Measurements from ENCODE around the gene EMP2.

The EMP2 gene

DNA sequence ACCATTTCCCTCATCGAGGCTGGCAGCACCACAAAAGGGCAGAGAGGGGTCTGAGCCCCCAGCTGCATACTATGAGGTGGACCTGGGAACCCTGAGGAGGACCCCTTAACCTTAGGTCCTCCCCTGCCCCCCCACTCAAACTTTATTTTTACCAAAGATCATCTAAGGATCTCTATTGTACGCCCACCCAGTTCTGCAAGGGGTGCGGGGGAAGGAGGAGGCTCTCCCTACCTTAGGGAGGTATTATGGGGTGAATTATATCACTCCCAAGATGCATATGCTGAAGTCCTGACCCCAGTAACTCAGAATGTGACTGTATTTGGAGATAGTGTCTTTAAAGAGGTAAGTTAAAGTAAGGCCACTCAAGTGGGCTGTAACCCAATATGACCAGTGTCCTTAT is 26.8 kb upstream of the EMP2 start:
- Histone ChIP-seq H3K27me3 (ENCODE audit: low read depth, low read length) (no peaks in the 10 kb centered on the region), H3K36me3 (ENCODE audit: control insufficient read depth in 1 of 2, insufficient read depth in 2 of 2, low read length in 2 of 2) (no peaks in the 10 kb centered on the region), H3K27ac (ENCODE audit: low read length) (no peak overlapping the region), H3K4me3 (ENCODE audit: low read depth in 1 of 2, low read length in 2 of 2) (no peak overlapping the region), H3K9me3 (ENCODE audit: control insufficient read depth in 1 of 2, low read length in 2 of 2) (no peaks in the 10 kb centered on the region), H3K4me1 (ENCODE audit: control insufficient read depth in 1 of 2, insufficient read depth in 2 of 2, low read length in 2 of 2) (peaks cover 0 to 8% of the 10 kb centered on the region in 2 donors)

DNA sequence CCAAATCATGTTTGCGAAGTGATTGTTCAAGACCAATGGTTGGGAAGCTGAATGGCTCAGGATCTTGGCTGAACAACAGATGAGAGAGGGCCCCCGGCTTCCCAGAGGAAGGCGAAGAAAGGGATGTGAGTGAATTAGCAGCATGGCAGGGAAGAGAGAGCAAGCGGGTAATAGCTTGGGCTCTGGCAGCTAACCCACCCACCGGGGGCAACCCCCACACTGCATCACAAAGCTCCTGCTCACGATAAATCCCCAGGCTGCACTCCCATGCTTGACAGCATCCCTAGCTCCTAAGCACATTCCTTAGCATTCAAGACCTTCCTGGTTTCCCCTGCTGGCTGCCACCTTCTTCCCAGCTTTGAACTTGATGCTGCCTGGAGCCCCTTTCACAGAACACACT is 26.2 kb upstream of the EMP2 start:
- Histone ChIP-seq H3K27ac (ENCODE audit: low read length) (no peak overlapping the region), H3K36me3 (ENCODE audit: control insufficient read depth in 1 of 2, insufficient read depth in 2 of 2, low read length in 2 of 2) (no peaks in the 10 kb centered on the region), H3K4me1 (ENCODE audit: control insufficient read depth in 1 of 2, insufficient read depth in 2 of 2, low read length in 2 of 2) (peaks cover 1 to 13% of the 10 kb centered on the region in 2 donors), H3K27me3 (ENCODE audit: low read depth, low read length) (no peaks in the 10 kb centered on the region), H3K9me3 (ENCODE audit: control insufficient read depth in 1 of 2, low read length in 2 of 2) (no peaks in the 10 kb centered on the region), H3K4me3 (ENCODE audit: low read depth in 1 of 2, low read length in 2 of 2) (no peak overlapping the region)

DNA sequence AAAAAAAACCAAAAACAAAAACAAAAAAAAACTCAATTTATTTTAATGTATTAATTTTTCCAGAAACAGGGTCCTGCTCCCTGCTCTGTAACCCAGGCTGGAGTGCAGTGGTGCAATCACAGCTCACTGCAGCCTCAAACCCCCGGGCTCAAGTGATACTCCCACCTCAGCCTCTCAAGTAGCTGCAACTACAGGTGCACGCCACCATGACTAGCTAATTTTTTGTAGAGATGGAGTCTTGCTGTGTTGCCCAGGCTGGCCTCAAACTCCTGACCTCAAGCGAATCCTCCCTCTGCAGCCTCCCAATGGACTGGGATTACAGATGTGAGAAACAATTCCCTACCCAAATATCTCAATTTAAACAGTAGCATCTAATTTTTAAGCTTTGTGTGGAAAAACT is 25.2 kb upstream of the EMP2 start:
- Histone ChIP-seq H3K9me3 (ENCODE audit: control insufficient read depth in 1 of 2, low read length in 2 of 2) (no peaks in the 10 kb centered on the region), H3K27me3 (ENCODE audit: low read depth, low read length) (no peaks in the 10 kb centered on the region), H3K4me1 (ENCODE audit: control insufficient read depth in 1 of 2, insufficient read depth in 2 of 2, low read length in 2 of 2) (peaks cover 5 to 22% of the 10 kb centered on the region in 2 donors), H3K36me3 (ENCODE audit: control insufficient read depth in 1 of 2, insufficient read depth in 2 of 2, low read length in 2 of 2) (no peaks in the 10 kb centered on the region), H3K4me3 (ENCODE audit: low read depth in 1 of 2, low read length in 2 of 2) (no peak overlapping the region), H3K27ac (ENCODE audit: low read length) (no peak overlapping the region)

DNA sequence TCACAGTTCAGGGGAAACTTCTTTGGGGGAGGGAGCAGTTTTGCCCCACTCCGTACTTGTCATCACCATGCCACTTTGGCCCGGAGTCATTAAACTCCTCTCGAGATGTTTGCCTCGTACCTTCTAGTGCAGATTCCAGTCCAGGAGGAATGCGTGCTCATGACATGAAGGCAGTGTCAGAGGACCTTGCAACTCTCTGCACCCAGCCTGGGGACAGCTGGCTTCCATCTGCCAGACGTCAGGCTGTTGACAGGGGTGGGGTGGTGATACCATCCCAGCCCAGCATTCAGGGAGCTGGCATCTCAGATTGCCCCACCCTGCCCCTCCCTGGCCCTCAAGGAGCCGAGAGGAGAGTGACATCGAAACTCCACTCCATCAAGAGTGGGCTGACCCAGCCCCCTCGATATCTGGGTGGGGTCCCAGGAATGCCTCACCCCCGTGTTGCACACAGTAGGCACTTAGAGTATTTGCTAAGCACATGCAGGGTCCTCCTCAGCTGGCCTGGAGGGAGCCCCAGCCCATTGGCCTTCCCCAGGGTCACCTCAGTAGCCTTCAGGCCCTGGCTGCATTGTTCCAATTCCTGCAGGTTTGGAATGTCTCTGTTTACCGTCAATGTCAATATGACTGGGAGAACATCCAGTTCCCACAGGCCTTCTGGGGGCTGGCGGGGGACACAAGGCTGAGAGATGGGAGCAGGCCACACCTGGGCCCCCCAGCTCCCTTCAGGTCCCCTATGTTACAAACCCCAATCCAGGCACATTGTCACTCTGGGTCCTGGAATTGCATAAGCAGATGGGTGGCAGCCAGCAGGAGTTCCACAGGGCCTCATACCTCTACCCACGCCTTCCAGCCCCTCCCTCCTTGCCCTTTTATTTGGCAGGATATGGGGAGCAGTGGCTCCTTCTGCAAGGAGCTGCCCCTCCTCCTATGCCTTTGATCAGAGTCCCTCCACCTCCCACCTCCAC is 21.3 kb upstream of the EMP2 start:
- no peak overlapping the region for H3K4me3 ChIP-seq (ENCODE audit: low read depth in 1 of 2, low read length in 2 of 2)
- no peak overlapping the region for H3K27ac ChIP-seq (ENCODE audit: low read length)
- H3K27me3 ChIP-seq (ENCODE audit: low read depth, low read length): no peaks in the 10 kb centered on the region
- H3K36me3 ChIP-seq (ENCODE audit: control insufficient read depth in 1 of 2, insufficient read depth in 2 of 2, low read length in 2 of 2): no peaks in the 10 kb centered on the region
- H3K4me1 ChIP-seq (ENCODE audit: control insufficient read depth in 1 of 2, insufficient read depth in 2 of 2, low read length in 2 of 2): peaks cover 5 to 21% of the 10 kb centered on the region in 2 donors
- no peaks in the 10 kb centered on the region for H3K9me3 ChIP-seq (ENCODE audit: control insufficient read depth in 1 of 2, low read length in 2 of 2)

DNA sequence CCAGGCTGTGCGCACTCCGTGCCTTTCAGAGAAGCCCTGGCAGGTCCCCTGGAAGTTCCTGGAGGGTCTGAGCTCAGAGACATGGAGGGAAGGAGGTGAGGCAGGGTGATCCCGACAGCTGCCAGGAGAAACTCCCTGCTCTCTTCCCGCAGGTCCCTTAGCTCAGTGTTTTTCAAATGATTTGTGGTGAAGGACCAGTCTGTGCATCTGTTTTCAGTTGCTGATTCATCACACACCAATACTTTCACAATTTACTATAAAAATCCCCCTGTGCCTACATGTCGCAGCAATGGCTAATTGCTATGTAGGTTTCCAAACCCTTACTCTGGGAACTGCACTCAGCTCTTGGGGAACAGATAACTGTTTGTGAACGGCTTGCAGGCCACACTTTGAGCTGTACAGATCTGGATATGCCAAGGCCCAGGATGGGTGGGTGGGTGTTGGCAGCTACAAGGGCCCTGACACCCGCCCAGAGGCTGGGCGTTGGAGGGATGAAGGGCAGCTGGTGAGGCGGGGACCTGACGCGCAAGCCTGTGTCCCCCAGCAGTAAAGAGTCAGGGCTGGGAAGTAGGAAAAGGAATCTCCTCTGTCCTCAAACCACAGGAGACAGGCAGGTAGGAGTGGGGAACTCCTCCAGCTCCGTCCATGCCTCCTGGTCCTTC is 20.5 kb upstream of the EMP2 start:
- no peak overlapping the region for H3K4me3 ChIP-seq (ENCODE audit: low read depth in 1 of 2, low read length in 2 of 2)
- peaks cover 5 to 21% of the 10 kb centered on the region in 2 donors for H3K4me1 ChIP-seq (ENCODE audit: control insufficient read depth in 1 of 2, insufficient read depth in 2 of 2, low read length in 2 of 2)
- H3K27ac ChIP-seq (ENCODE audit: low read length): no peak overlapping the region

DNA sequence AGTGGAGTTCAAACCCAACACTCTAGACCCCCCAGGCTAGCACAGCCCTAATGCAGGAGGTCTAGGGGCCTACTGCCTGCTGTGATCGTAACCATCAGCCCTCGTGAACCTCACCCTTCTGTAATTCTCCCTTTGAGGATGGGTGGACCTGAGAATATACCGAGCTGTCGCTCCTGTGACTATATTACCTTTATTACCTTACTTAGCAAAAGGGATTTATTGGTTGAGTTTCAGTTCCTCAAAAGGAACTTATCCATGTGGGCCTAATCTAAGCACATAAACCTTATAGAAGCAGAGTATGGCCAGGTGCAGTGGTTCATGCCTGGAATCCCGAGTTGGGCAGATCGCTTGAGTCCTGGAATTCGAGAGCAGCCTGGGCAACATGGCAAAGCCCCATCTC is 19.2 kb upstream of the EMP2 start:
- no peak overlapping the region for H3K27ac ChIP-seq (ENCODE audit: low read length)
- no peaks in the 10 kb centered on the region for H3K9me3 ChIP-seq (ENCODE audit: control insufficient read depth in 1 of 2, low read length in 2 of 2)
- H3K4me3 ChIP-seq (ENCODE audit: low read depth in 1 of 2, low read length in 2 of 2): no peak overlapping the region
- no peaks in the 10 kb centered on the region for H3K36me3 ChIP-seq (ENCODE audit: control insufficient read depth in 1 of 2, insufficient read depth in 2 of 2, low read length in 2 of 2)
- peaks cover 5 to 21% of the 10 kb centered on the region in 2 donors for H3K4me1 ChIP-seq (ENCODE audit: control insufficient read depth in 1 of 2, insufficient read depth in 2 of 2, low read length in 2 of 2)
- no peaks in the 10 kb centered on the region for H3K27me3 ChIP-seq (ENCODE audit: low read depth, low read length)

More for the DNA sequence above, 20.5 kb upstream of the EMP2 start:
- H3K36me3 ChIP-seq (ENCODE audit: control insufficient read depth in 1 of 2, insufficient read depth in 2 of 2, low read length in 2 of 2): no peaks in the 10 kb centered on the region
- H3K9me3 ChIP-seq (ENCODE audit: control insufficient read depth in 1 of 2, low read length in 2 of 2): no peaks in the 10 kb centered on the region
- no peaks in the 10 kb centered on the region for H3K27me3 ChIP-seq (ENCODE audit: low read depth, low read length)

DNA sequence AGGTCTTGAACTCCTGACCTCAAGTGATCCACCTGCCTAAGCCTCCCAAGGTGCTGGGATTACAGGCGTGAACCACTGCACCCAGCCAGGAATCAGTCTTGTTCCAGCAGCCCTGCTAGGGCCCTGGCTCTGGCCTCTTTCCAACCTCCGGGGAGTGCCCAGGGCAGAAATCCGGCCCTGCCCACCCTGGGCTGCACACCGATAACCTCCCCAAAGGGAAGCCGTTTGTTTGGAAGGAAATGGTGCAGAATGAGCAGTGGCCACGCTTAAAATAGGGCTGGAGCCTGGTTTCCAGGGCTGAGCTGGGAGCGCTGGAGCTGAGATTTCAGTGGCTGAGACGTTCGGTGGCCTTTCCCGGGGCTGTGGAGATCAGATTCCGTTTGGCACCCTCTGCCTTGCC is 17.8 kb upstream of the EMP2 start:
- H3K9me3 ChIP-seq (ENCODE audit: control insufficient read depth in 1 of 2, low read length in 2 of 2): no peaks in the 10 kb centered on the region
- H3K4me3 ChIP-seq (ENCODE audit: low read depth in 1 of 2, low read length in 2 of 2): no peak overlapping the region
- peaks cover 5 to 21% of the 10 kb centered on the region in 2 donors for H3K4me1 ChIP-seq (ENCODE audit: control insufficient read depth in 1 of 2, insufficient read depth in 2 of 2, low read length in 2 of 2)
- H3K36me3 ChIP-seq (ENCODE audit: control insufficient read depth in 1 of 2, insufficient read depth in 2 of 2, low read length in 2 of 2): no peaks in the 10 kb centered on the region
- no peaks in the 10 kb centered on the region for H3K27me3 ChIP-seq (ENCODE audit: low read depth, low read length)
- no peak overlapping the region for H3K27ac ChIP-seq (ENCODE audit: low read length)

DNA sequence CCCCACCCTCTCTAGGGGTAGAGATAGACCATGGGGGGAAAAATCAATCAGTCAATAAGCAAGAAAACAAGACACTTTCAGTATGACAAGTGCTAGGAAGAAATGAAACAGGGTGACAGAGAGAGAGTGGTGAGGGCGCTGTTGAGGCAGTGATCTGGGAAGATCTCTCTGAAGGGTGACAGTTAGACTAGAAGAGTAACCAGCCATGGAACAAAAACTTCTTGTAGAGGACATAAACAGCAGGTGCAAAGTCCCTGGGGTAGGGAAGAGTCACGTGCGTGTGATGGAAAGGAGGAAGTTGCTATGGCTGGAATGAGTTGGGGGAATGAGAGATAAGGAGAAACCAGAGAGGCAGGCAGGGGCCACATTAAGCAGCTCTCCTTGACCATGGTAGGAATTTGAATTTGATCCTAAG is 16.8 kb upstream of the EMP2 start:
- Histone ChIP-seq H3K27ac (ENCODE audit: low read length) (no peak overlapping the region), H3K4me1 (ENCODE audit: control insufficient read depth in 1 of 2, insufficient read depth in 2 of 2, low read length in 2 of 2) (peaks cover 5 to 19% of the 10 kb centered on the region in 2 donors), H3K36me3 (ENCODE audit: control insufficient read depth in 1 of 2, insufficient read depth in 2 of 2, low read length in 2 of 2) (no peaks in the 10 kb centered on the region), H3K4me3 (ENCODE audit: low read depth in 1 of 2, low read length in 2 of 2) (no peak overlapping the region), H3K27me3 (ENCODE audit: low read depth, low read length) (no peaks in the 10 kb centered on the region), H3K9me3 (ENCODE audit: control insufficient read depth in 1 of 2, low read length in 2 of 2) (no peaks in the 10 kb centered on the region)

DNA sequence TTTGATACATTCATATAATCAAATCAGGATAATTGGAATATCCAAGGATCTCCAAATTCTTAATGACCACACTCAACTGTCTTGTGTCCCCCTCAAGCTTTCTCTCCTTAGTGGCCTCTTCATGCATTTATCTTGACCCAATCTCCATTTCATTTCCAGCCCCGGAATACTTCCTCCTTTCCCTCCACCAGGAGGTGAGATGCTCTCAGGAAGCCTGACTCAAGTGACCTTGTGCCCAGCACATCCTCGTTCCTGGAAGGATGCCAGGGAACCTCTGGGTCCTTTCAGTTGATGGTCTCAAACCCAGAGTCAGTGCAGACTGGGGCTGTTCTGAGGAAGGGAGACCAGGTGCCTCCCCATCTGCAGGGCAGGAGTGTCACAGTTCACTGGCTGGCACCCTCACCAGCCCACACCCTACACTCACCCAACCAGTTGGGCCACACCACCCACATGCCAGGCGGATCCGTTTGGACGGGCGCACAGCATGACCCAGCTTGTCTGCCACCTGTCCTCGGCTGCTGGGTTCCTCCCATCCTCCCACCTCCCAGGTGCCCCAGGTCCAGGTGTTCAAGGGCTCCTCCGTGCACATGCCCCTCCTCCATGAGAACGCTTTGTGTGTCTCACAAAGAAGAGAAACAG is 14.0 kb upstream of the EMP2 start:
- Histone ChIP-seq H3K9me3 (ENCODE audit: control insufficient read depth in 1 of 2, low read length in 2 of 2) (no peaks in the 10 kb centered on the region), H3K4me1 (ENCODE audit: control insufficient read depth in 1 of 2, insufficient read depth in 2 of 2, low read length in 2 of 2) (peaks cover 0 to 3% of the 10 kb centered on the region in 2 donors), H3K4me3 (ENCODE audit: low read depth in 1 of 2, low read length in 2 of 2) (no peak overlapping the region), H3K36me3 (ENCODE audit: control insufficient read depth in 1 of 2, insufficient read depth in 2 of 2, low read length in 2 of 2) (no peaks in the 10 kb centered on the region), H3K27ac (ENCODE audit: low read length) (no peak overlapping the region), H3K27me3 (ENCODE audit: low read depth, low read length) (no peaks in the 10 kb centered on the region)

DNA sequence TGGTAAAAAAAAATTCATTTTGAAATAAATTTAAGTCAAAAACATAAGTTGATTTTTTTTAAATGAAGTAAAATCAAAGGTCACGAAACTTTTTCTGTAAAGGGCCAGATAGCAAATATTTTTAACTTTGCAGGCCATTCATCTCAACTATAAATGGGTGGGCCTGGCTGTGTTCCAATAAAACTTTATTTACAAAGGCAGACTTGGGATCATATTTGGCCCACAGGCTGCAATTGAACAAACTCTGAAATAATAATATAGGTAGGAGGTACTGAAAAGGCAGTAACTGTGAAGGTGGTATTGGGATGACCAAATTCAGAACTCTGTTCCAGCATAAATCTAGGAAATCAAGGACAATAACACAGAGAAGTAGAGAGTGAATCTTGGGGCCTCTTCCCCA is 12.2 kb upstream of the EMP2 start:
- no peaks in the 10 kb centered on the region for H3K4me1 ChIP-seq (ENCODE audit: control insufficient read depth in 1 of 2, insufficient read depth in 2 of 2, low read length in 2 of 2)
- H3K36me3 ChIP-seq (ENCODE audit: control insufficient read depth in 1 of 2, insufficient read depth in 2 of 2, low read length in 2 of 2): no peaks in the 10 kb centered on the region
- H3K9me3 ChIP-seq (ENCODE audit: control insufficient read depth in 1 of 2, low read length in 2 of 2): no peaks in the 10 kb centered on the region
- H3K27me3 ChIP-seq (ENCODE audit: low read depth, low read length): no peaks in the 10 kb centered on the region
- no peak overlapping the region for H3K4me3 ChIP-seq (ENCODE audit: low read depth in 1 of 2, low read length in 2 of 2)
- no peak overlapping the region for H3K27ac ChIP-seq (ENCODE audit: low read length)

DNA sequence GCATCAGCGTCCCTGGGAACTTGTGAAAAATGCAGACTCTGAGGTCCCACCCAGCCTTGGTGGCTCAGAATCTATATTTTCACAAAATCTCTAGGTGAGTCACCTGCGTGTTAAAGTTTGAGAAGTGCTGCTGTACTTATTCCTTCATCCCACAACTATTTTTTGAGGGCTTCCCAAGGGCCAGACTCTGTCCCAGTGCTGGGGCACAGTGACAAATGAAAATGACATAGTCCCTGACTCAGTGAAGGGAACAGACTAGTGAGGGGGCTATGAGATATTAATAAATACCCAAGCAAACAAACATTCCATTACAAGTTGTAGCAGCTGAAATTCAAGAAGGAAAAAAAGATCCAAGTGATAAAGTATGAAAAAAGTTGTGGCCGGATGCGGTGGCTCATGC is 9.9 kb upstream of the EMP2 start:
- Histone ChIP-seq H3K36me3 (ENCODE audit: control insufficient read depth in 1 of 2, insufficient read depth in 2 of 2, low read length in 2 of 2) (no peaks in the 10 kb centered on the region), H3K4me3 (ENCODE audit: low read depth in 1 of 2, low read length in 2 of 2) (no peak overlapping the region), H3K27ac (ENCODE audit: low read length) (no peak overlapping the region), H3K4me1 (ENCODE audit: control insufficient read depth in 1 of 2, insufficient read depth in 2 of 2, low read length in 2 of 2) (no peaks in the 10 kb centered on the region), H3K9me3 (ENCODE audit: control insufficient read depth in 1 of 2, low read length in 2 of 2) (no peaks in the 10 kb centered on the region), H3K27me3 (ENCODE audit: low read depth, low read length) (no peaks in the 10 kb centered on the region)
